Cardiac fibroblast (primary cell): ENCODE results near the gene SLIT3.

Source experiments
- DNase-seq, 2 donors: peaks; one replicate each; pipeline versions ENCODE4 v3.0.0 to v3.0.0-alpha.2; 2010; ENCODE audit warnings: low read depth in 2 of 2
- H3K4me3 ChIP-seq, 2 donors: replicated peaks in 1 of 2; 1 replicate in 1 of 2; 2 replicates in 1 of 2; pipeline ENCODE4 v1.5.1; 2011; ENCODE audit warnings: low read depth in 2 of 2, low read length in 2 of 2, mild to moderate bottlenecking in 2 of 2, moderate library complexity in 1 of 2
- CTCF ChIP-seq: IDR thresholded peaks from one replicate; pipeline ENCODE4 v1.5.1; 2011; ENCODE audit warnings: low read depth, mild to moderate bottlenecking, low read length, inconsistent platforms

Gene SLIT3

GRCh38 chr5:168916852-168917251, 384.1 kb downstream of the SLIT3 start:
- no peak for TF ChIP-seq CTCF
- peak; percentile 25 to 62 for DNase-seq
- H3K4me3 ChIP-seq, result no peak overlapping the region

GRCh38 chr5:168916266-168916665, 384.7 kb downstream of the SLIT3 start:
- no peak for TF ChIP-seq CTCF
- H3K4me3 ChIP-seq, result no peak overlapping the region
- DNase-seq, result peak; percentile 4 to 39

- no peak overlapping the region for H3K4me3 ChIP-seq
- DNase-seq, result no peak
- no peak for TF ChIP-seq CTCF
Measured at GRCh38 chr5:168914491-168914890, 386.4 kb downstream of the SLIT3 start.

- no peak for DNase-seq
- H3K4me3 ChIP-seq, result no peak overlapping the region
- TF ChIP-seq CTCF, result no peak
Measured at GRCh38 chr5:168910874-168911273, 390.1 kb downstream of the SLIT3 start.

- TF ChIP-seq CTCF, result no peak
- DNase-seq, result peak; percentile 54
- H3K4me3 ChIP-seq, result no peak overlapping the region
Measured at GRCh38 chr5:168908207-168908606, 392.7 kb downstream of the SLIT3 start.

GRCh38 chr5:168903061-168903460, 397.9 kb downstream of the SLIT3 start:
- TF ChIP-seq CTCF, result no peak
- no peak overlapping the region for H3K4me3 ChIP-seq
- DNase-seq, result no peak

GRCh38 chr5:168899673-168900072, 401.3 kb downstream of the SLIT3 start:
- no peak for DNase-seq
- no peak for TF ChIP-seq CTCF

More at GRCh38 chr5:168899673-168900072, 401.3 kb downstream of the SLIT3 start:
- no peak overlapping the region for H3K4me3 ChIP-seq
